HepG2 (cell line): ENCODE data around the gene RNF14. TPM values are rescaled to one million over a fixed set of nuclear protein-coding genes. Genes with fewer than 3 reads are reported as not detected.

ENCODE experiments used
- ATAC-seq: fragments of 200-7000 bp; cut with Tn5 transposase; 3 replicates; pipeline ENCODE4 v1.9.1; 2020; ENCODE audit warnings: mild to moderate bottlenecking, moderate library complexity
- BruUV-seq: library from RNA; stranded (reverse); fragments of 400-500 nt; replicated peaks from 2 replicates; lab custom pipeline; 2021; lab: Mats Ljungman, UMichigan
- CTCF ChIA-PET: fragments of 300-600 bp; formaldehyde crosslinking; extraction: SDS; loops from one replicate; lab custom pipeline; 2021; ENCODE audit warnings: low total read pairs, inconsistent platforms, low intra/inter-chr PET ratio; lab: Yijun Ruan, JAX
- POLR2A ChIA-PET: fragments of 350-600 bp; sonication (Branson Sonifier 250); formaldehyde crosslinking; loops from one replicate; lab custom pipeline; 2020; ENCODE audit warnings: antibody characterized with exemption, inconsistent platforms; lab: Yijun Ruan, JAX
- DNase-seq: peaks from one replicate; pipeline ENCODE4 v3.0.0-alpha.2; 2015; ENCODE audit warnings: low spot score
- FAIRE-seq: peaks from 3 replicates; lab custom pipeline; 2011; peaks lifted over from hg19 to GRCh38; lab: Jason Lieb, UNC
- H2AFZ ChIP-seq: one replicate; pipeline ENCODE4 v1.6.1; 2011; ENCODE audit warnings: low read length, inconsistent platforms
- H3K27ac ChIP-seq: fragments of 300-600 bp; 3 replicates; pipeline ENCODE4 v1.8.0; 2011; ENCODE audit warnings: mixed run types, mild to moderate bottlenecking, mixed read lengths, low read length, inconsistent platforms; ENCODE audit not compliant: insufficient read depth; ENCODE audit errors: extremely low read length
- H3K27me3 ChIP-seq, 2 experiments: fragments of 200-600 bp in 1 of 2; 2 replicates in 1 of 2; 3 replicates in 1 of 2; pipeline versions ENCODE4 v1.6.0 to v1.8.0; 2011; ENCODE audit warnings: low read length in 2 of 2, mild to moderate bottlenecking in 2 of 2, moderate library complexity in 2 of 2, inconsistent platforms in 1 of 2; ENCODE audit not compliant: insufficient read depth in 2 of 2, control insufficient read depth in 1 of 2
- H3K36me3 ChIP-seq, 2 experiments: fragments of 200-600 bp in 1 of 2; replicated peaks in 1 of 2; 2 replicates in 1 of 2; 3 replicates in 1 of 2; pipeline versions ENCODE4 v1.5.1 to v1.8.0; 2011; ENCODE audit warnings: low read length in 2 of 2, inconsistent platforms in 1 of 2; ENCODE audit not compliant: insufficient read depth in 2 of 2, control insufficient read depth in 1 of 2
- H3K4me1 ChIP-seq: 2 replicates; pipeline ENCODE4 v1.5.1; 2012; ENCODE audit warnings: low read length, inconsistent platforms; ENCODE audit not compliant: insufficient read depth
- H3K4me2 ChIP-seq: 2 replicates; pipeline ENCODE4 v1.6.0; 2011; ENCODE audit warnings: low read depth, low read length, inconsistent platforms
- H3K4me3 ChIP-seq, 3 experiments: fragments of 200-600 bp in 1 of 3; sonication (generic), shearing (Covaris generic) in 1 of 3; replicated peaks in 1 of 3; 2 replicates each; pipeline ENCODE4 v1.5.1; 2011 to 2016; ENCODE audit warnings: low read length in 3 of 3, inconsistent platforms in 2 of 3, low read depth in 2 of 3, mild to moderate bottlenecking in 2 of 3, control low read depth in 1 of 3, mixed read lengths in 1 of 3; ENCODE audit not compliant: insufficient read depth in 1 of 3
- H3K79me2 ChIP-seq: one replicate; pipeline ENCODE4 v1.6.1; 2011; ENCODE audit warnings: low read length, inconsistent platforms; ENCODE audit not compliant: insufficient read depth
- H3K9ac ChIP-seq: 2 replicates; pipeline ENCODE4 v1.6.0; 2011; ENCODE audit warnings: mild to moderate bottlenecking, low read depth, low read length, inconsistent platforms; ENCODE audit not compliant: insufficient read depth
- H3K9me3 ChIP-seq: 2 replicates; pipeline ENCODE4 v1.5.1; 2012; ENCODE audit warnings: mild to moderate bottlenecking, low read length
- H4K20me1 ChIP-seq: 2 replicates; pipeline ENCODE4 v1.6.0; 2011; ENCODE audit warnings: inconsistent platforms, mild to moderate bottlenecking, low read length, moderate library complexity; ENCODE audit not compliant: insufficient read depth
- ARID2 ChIP-seq: sonication (generic); formaldehyde crosslinking; IDR thresholded peaks from 2 replicates; pipeline ENCODE4 v1.8.1; 2022; ENCODE audit warnings: mild to moderate bottlenecking, missing genetic modification reagents, borderline replicate concordance
- CEBPG ChIP-seq: IDR thresholded peaks from 2 replicates; pipeline ENCODE4 v1.6.1; 2016
- GTF2F1 ChIP-seq: fragments of 150-350 bp; IDR thresholded peaks from 2 replicates; pipeline ENCODE4 v1.6.1; 2014; ENCODE audit warnings: low read length
- JUNB ChIP-seq: sonication (generic); formaldehyde crosslinking; IDR thresholded peaks from 2 replicates; pipeline ENCODE4 v1.8.0; 2022; ENCODE audit warnings: missing genetic modification reagents, mild to moderate bottlenecking, borderline replicate concordance
- LCORL ChIP-seq, 2 experiments: fragments of 450-650 bp in 1 of 2; sonication (generic) in 1 of 2; formaldehyde crosslinking in 1 of 2; IDR thresholded peaks; 2 replicates each; pipeline versions ENCODE4 v1.5.0 to v1.6.1; 2017 to 2020; ENCODE audit warnings: antibody characterized with exemption in 1 of 2, missing genetic modification reagents in 1 of 2
- RARG ChIP-seq: sonication (generic); formaldehyde crosslinking; IDR thresholded peaks from 2 replicates; pipeline ENCODE4 v1.4.0; 2020; ENCODE audit warnings: low read depth, mild to moderate bottlenecking, missing genetic modification reagents
- SIX4 ChIP-seq: sonication (generic); formaldehyde crosslinking; IDR thresholded peaks from 2 replicates; pipeline ENCODE4 v1.4.0; 2020; ENCODE audit warnings: missing genetic modification reagents
- ZNF264 ChIP-seq: sonication (generic); formaldehyde crosslinking; IDR thresholded peaks from 2 replicates; pipeline ENCODE4 v1.4.0; 2020; ENCODE audit warnings: missing genetic modification reagents
- ZNF296 ChIP-seq: sonication (generic); formaldehyde crosslinking; conservative IDR thresholded peaks from 2 replicates; pipeline ENCODE4 v1.5.0; 2020; ENCODE audit warnings: mild to moderate bottlenecking, missing genetic modification reagents
- ZNF543 ChIP-seq: sonication (generic); formaldehyde crosslinking; IDR thresholded peaks from 2 replicates; pipeline ENCODE4 v1.4.0; 2020; ENCODE audit warnings: mild to moderate bottlenecking, missing genetic modification reagents
- ZNF790 ChIP-seq: sonication (generic); formaldehyde crosslinking; IDR thresholded peaks from 2 replicates; pipeline ENCODE4 v1.8.0; 2022; ENCODE audit warnings: missing genetic modification reagents, mild to moderate bottlenecking, borderline replicate concordance
- WGBS: methylation state at CpG from one replicate; pipeline ENCODE4 v1.1.6; 2017; ENCODE audit warnings: low lambda C conversion rate; 5-methylcytosine and 5-hydroxymethylcytosine counted together
- in situ Hi-C: cut with HindIII; loops from 2 replicates; pipeline ENCODE4 v1.10.0; 2017; ENCODE audit warnings: low pct_unique_long_range_greater_than_20kb; ENCODE audit not compliant: extremely low pct_ligation_motif_present
- intact Hi-C: fragments of 100-400 bp; cut with micrococcal nuclease; formaldehyde crosslinking; loops from one replicate; pipeline ENCODE4 v1.10.0; 2022; ENCODE audit not compliant: unreplicated experiment
- polyA plus RNA-seq, 8 experiments: library from polyadenylated mRNA; depleted of rRNA in 3 of 8; stranded (reverse) in 7 of 8; unstranded in 1 of 8; fragments of >200 nt; fragmentation: Illumina TruSeq in 4 of 8; extraction: Trizol in 4 of 8; gene quantifications; 2 replicates each; pipeline versions ENCODE4 v1.2.1 to v1.2.3, GENCODE V29; 2011 to 2016; ENCODE audit warnings: low read depth in 4 of 8, missing spikeins in 1 of 8, mixed read lengths in 1 of 8; ENCODE audit not compliant: insufficient read depth in 1 of 8
- total RNA-seq, 5 experiments: library from RNA; depleted of rRNA; stranded (reverse); fragments of >200 nt; fragmentation: Illumina TruSeq; extraction: Trizol; gene quantifications; 2 replicates each; pipeline ENCODE4 v1.2.3, GENCODE V29; 2016; ENCODE audit warnings: low read depth in 1 of 5
- TF ChIP-seq, protein P1 (sequence below): sonication (generic); formaldehyde crosslinking; IDR thresholded peaks from 2 replicates; pipeline ENCODE4 v1.4.0; 2020; ENCODE audit warnings: missing genetic modification reagents
- TF ChIP-seq, protein P2 (sequence below): IDR thresholded peaks from 2 replicates; pipeline ENCODE4 v1.6.1; 2016; ENCODE audit warnings: low read depth
- TF ChIP-seq, protein P3 (sequence below): sonication (generic); formaldehyde crosslinking; IDR thresholded peaks from 2 replicates; pipeline ENCODE4 v1.4.0; 2020; ENCODE audit warnings: mild to moderate bottlenecking, missing genetic modification reagents, borderline replicate concordance
- TF ChIP-seq, protein P4 (sequence below): sonication (generic); formaldehyde crosslinking; IDR thresholded peaks from 2 replicates; pipeline ENCODE4 v1.4.0; 2020; ENCODE audit warnings: missing genetic modification reagents

The RNF14 gene
- total and polyA plus RNA-seq, 2 of the 13 experiments (the other 11 are each of a cell fraction or from before 2014, with no cell fraction given), result 11.3 to 28.1 TPM

DNA sequence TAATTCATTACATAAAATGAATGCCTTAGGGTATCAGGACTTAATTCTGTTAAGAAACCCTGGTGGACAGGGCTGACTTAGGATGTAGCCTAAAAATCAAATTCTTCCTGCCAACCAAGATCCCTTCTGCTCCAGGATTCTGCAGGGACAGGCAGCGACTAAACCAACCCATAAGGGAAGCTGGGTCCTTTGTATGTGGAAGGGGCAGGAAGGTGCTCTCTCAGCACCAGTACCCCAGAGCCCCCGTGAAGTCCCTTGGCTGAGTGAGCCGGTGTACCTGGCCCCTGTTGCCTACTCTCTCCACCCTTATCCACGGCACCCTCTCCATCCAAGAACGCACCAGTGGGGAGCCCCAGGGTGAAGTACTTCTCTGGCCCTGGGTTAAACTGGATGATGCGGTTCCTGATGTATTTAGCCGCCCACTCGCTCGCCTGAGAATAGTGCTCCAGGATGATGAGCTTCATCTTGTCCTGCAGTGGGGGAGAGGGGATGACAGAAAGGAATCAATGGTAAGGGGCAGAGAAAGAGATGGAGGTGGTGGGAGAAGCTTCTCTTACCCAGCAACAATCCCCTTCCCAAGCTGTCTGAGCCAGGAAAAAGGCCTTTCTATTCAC, 42.8 kb downstream of the RNF14 start:
- ChIA-PET CTCF (interaction anchor here (0.7 kb wide), 1 partner anchor 132 kb away, joined by 5 read pairs; no protein-coding TSS in a partner anchor), POLR2A (interaction anchor here (1.1 to 2.2 kb wide), 4 partner anchors 13 to 52 kb away, joined by 3 to 10 read pairs (median 5); no protein-coding TSS in a partner anchor)
- Histone ChIP-seq H3K9me3 (no peaks in the 10 kb centered on the region), H3K36me3 (peaks cover 3 to 7% of the 10 kb centered on the region in 2 experiments; a peak in 3 of 5 replicates), H3K4me1 (peaks cover 43% of the 10 kb centered on the region), H2AFZ (no peak overlapping the region), H3K4me2 (peak overlapping the region; percentile 99), H4K20me1 (no peaks in the 10 kb centered on the region), H3K27me3 (peaks cover 0 to 5% of the 10 kb centered on the region in 2 experiments; a peak in 1 of 5 replicates), H3K27ac (no peak overlapping the region), H3K79me2 (no peaks in the 10 kb centered on the region), H3K9ac (no peak overlapping the region), H3K4me3 (0 out of 6 replicates have a peak overlapping the region, but pooled peaks of 1 of the 3 experiments have one; percentile 82)
- no peak for ATAC-seq
- in situ Hi-C loops (no loop called here), intact Hi-C loops (no loop called here)
- no TSS peak for BruUV-seq
- WGBS, result over 99% methylated on average over 9 of the region's 9 CpGs
- FAIRE-seq, result no peak
- TF ChIP-seq, protein P1, sequence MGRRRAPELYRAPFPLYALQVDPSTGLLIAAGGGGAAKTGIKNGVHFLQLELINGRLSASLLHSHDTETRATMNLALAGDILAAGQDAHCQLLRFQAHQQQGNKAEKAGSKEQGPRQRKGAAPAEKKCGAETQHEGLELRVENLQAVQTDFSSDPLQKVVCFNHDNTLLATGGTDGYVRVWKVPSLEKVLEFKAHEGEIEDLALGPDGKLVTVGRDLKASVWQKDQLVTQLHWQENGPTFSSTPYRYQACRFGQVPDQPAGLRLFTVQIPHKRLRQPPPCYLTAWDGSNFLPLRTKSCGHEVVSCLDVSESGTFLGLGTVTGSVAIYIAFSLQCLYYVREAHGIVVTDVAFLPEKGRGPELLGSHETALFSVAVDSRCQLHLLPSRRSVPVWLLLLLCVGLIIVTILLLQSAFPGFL (CRISPR knock-in tag), result no peak
- TF ChIP-seq ZNF264 (no peak), ZNF543 (no peak), ZNF296 (CRISPR knock-in tag) (no peak), RARG (CRISPR knock-in tag) (no peak), LCORL (IDR thresholded peaks at IDR 0.05) (no peak), LCORL (CRISPR knock-in tag; IDR thresholded peaks at IDR 0.05) (no peak), ZNF790 (CRISPR knock-in tag) (no peak), ARID2 (CRISPR knock-in tag) (no peak), JUNB (CRISPR knock-in tag) (no peak), CEBPG (CRISPR knock-in tag) (no peak), GTF2F1 (no peak), SIX4 (CRISPR knock-in tag) (no peak)
- TF ChIP-seq, protein P2, sequence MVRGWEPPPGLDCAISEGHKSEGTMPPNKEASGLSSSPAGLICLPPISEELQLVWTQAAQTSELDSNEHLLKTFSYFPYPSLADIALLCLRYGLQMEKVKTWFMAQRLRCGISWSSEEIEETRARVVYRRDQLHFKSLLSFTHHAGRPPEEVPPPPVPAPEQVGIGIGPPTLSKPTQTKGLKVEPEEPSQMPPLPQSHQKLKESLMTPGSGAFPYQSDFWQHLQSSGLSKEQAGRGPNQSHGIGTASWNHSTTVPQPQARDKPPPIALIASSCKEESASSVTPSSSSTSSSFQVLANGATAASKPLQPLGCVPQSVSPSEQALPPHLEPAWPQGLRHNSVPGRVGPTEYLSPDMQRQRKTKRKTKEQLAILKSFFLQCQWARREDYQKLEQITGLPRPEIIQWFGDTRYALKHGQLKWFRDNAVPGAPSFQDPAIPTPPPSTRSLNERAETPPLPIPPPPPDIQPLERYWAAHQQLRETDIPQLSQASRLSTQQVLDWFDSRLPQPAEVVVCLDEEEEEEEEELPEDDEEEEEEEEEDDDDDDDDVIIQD (CRISPR knock-in tag), result no peak
- TF ChIP-seq, protein P3, sequence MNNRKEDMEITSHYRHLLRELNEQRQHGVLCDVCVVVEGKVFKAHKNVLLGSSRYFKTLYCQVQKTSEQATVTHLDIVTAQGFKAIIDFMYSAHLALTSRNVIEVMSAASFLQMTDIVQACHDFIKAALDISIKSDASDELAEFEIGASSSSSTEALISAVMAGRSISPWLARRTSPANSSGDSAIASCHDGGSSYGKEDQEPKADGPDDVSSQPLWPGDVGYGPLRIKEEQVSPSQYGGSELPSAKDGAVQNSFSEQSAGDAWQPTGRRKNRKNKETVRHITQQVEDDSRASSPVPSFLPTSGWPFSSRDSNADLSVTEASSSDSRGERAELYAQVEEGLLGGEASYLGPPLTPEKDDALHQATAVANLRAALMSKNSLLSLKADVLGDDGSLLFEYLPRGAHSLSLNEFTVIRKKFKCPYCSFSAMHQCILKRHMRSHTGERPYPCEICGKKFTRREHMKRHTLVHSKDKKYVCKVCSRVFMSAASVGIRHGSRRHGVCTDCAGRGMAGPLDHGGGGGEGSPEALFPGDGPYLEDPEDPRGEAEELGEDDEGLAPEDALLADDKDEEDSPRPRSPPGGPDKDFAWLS (CRISPR knock-in tag), result no peak
- TF ChIP-seq, protein P4, sequence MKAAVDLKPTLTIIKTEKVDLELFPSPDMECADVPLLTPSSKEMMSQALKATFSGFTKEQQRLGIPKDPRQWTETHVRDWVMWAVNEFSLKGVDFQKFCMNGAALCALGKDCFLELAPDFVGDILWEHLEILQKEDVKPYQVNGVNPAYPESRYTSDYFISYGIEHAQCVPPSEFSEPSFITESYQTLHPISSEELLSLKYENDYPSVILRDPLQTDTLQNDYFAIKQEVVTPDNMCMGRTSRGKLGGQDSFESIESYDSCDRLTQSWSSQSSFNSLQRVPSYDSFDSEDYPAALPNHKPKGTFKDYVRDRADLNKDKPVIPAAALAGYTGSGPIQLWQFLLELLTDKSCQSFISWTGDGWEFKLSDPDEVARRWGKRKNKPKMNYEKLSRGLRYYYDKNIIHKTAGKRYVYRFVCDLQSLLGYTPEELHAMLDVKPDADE, result no peak
- DNase-seq, result no peak
